Heart left ventricle (tissue), 13 donors: Measurements from ENCODE around the gene TXNDC2.

Experiments used
- CTCF ChIP-seq, 12 donors: fragments of 200-600 bp; sonication (generic) in 4 of 12; IDR thresholded peaks; one replicate each; pipeline versions ENCODE4 v1.5.0 to v1.8.0; 2018 to 2022; ENCODE audit warnings: antibody characterized with exemption in 12 of 12, mild to moderate bottlenecking in 5 of 12
- POLR2A ChIP-seq, 2 donors: fragments of 450-650 bp; IDR thresholded peaks; one replicate each; pipeline ENCODE4 v1.6.1; 2017; ENCODE audit warnings: antibody characterized with exemption in 2 of 2, mild to moderate bottlenecking in 2 of 2, moderate library complexity in 2 of 2
- donor health status: ischemic (EF 13 %, LVEDD 7.1; RV severe dilation, severe dysfunction).
- donor health status: DM: no; HTN: yes; CAD: no.
- donor health status: DM: no; HTN: no; CAD: no.
- donor health status: ischemic (EF 25% LVEDD 6.9; RV normal size, moderate dysfunction).
- donor health status: ischemic (EF 25% LVEDD 5.7; RV mildly dilated, moderate dysfunction).
- donor health status: ischemic (EF 35%, LVEDD 5.7; RV mildly dilated, moderate dysfunction).
- donor health status: nonischemic (EF 11% LVEDD 7.7; RV severe dilation, severe dysfunction).
- donor health status: DM: yes; HTN: yes; CAD: no.
- donor health status: PGD.
- donor health status: ischemic (EF 29% LVEDD 5.4; RV normal size, mild dysfunction).
- donor health status: nonischemic (EF 23%, LVEDD 6.1; RV moderate dilation, normal function).

GRCh38 chr18:9933865-9934264, 48.1 kb downstream of the TXNDC2 start:
- TF ChIP-seq POLR2A (IDR thresholded peaks at IDR 0.05), result no peak
- no peak for TF ChIP-seq CTCF (IDR thresholded peaks at IDR 0.05)
